Epithelial cell of esophagus (primary cell): ENCODE results near the gene RARG.
"Not testable (repeated sequence)": the region's sequence is repeated elsewhere in the genome, so short reads cannot be mapped to it uniquely, and the experiment has no call there.

Experiments used
- DNase-seq: peaks from one replicate; pipeline ENCODE4 v3.0.0; 2010; ENCODE audit warnings: low read depth
- H3K4me3 ChIP-seq: 2 replicates; pipeline ENCODE4 v1.5.1; 2011; ENCODE audit warnings: mild to moderate bottlenecking, low read length, control low read depth
- TF ChIP-seq, protein P1 (sequence below): IDR thresholded peaks from 2 replicates; pipeline ENCODE4 v1.5.1; 2011; ENCODE audit warnings: low read depth, mild to moderate bottlenecking, low read length, control low read depth, inconsistent platforms; ENCODE audit not compliant: insufficient read depth; ENCODE audit errors: missing control alignments

Gene RARG

DNA sequence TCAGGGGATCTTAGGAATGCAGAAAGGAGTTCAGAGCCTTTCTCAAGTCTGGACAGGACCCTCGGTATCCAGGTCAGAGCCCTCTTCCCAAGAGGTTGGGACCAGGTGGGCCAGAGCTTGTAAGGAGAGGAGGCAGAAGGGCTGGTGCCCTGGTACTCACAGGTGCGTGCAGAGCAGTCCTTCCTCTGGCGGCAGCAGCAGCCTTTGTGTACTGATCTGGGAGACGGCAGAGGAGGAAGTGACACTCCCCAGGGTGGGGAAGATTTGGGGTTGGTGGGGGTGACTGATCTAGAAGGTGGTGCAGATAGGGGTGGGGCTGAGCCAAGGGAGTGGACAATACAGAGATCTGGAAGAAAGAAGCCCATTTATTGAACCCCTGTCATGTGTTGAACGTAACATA lies 25.0 kb downstream of the RARG start, which contains the start of gene ITGB7:
ITGB7 (minus strand) TSS at position 210 of the 400 bp plus-strand sequence. CDS start 6,808 bp downstream, outside the sequence.
- peak; percentile 19 for DNase-seq
- no peak within 1 kb of the TSS for H3K4me3 ChIP-seq

DNA sequence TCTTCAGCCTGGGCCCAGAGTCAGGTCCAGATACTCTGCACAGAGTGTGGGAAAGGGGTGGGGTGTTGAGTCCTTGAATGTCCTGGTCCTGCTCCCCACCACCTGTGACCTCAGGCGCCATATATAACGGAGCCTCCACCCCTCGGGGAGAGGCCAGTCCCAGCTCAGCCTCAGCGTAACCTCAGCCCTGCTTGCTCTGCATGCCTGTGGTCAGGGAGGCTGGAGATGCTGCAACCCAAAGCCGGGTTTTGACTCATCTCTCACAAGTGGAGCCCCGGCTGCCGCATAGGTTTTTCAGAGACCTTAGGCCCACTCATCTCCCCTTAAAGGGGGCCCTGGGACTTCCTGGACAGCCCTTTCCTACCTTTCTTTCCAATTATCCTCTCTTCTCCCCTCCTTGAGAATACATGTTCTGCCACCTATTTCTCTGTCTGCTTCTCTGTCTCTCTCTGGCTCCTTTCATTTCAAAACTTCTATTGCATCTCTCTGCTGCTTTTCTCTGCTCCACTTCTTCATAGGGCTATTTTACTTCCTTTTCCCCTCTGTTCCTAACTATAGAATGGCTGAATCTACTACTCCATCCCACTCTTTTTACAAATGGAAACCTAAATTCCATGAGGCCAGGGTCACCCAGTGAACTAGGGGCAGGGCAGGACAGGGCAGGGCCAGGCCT lies 26.1 kb downstream of the RARG start:
- TF ChIP-seq, protein P1, sequence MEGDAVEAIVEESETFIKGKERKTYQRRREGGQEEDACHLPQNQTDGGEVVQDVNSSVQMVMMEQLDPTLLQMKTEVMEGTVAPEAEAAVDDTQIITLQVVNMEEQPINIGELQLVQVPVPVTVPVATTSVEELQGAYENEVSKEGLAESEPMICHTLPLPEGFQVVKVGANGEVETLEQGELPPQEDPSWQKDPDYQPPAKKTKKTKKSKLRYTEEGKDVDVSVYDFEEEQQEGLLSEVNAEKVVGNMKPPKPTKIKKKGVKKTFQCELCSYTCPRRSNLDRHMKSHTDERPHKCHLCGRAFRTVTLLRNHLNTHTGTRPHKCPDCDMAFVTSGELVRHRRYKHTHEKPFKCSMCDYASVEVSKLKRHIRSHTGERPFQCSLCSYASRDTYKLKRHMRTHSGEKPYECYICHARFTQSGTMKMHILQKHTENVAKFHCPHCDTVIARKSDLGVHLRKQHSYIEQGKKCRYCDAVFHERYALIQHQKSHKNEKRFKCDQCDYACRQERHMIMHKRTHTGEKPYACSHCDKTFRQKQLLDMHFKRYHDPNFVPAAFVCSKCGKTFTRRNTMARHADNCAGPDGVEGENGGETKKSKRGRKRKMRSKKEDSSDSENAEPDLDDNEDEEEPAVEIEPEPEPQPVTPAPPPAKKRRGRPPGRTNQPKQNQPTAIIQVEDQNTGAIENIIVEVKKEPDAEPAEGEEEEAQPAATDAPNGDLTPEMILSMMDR = no peak
- peak; percentile 70 for DNase-seq
- H3K4me3 ChIP-seq = no peak overlapping the region

More for the DNA sequence above, 25.0 kb downstream of the RARG start, which contains the start of gene ITGB7:
- TF ChIP-seq, protein P1 = no peak

DNA sequence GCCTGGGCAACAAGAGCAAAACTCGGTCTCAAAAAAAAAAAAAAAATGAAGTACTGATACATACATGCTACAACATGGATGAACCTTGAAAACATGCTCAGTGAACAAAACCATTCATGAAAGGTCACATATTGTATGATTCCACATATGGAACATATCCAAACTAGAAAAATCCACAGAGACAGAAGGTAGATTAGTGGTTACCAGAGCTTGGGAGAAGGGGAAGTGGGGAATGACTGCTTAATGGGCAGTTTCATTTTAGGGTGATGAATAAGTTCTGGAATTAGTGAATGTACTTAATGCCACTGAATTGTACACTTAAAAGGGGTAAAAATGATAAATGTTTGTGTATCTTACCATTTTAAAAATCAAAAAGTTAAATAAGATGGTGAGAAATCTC lies 27.7 kb downstream of the RARG start:
- H3K4me3 ChIP-seq = no peak overlapping the region
- DNase-seq = no peak
- TF ChIP-seq, protein P1 = no peak

DNA sequence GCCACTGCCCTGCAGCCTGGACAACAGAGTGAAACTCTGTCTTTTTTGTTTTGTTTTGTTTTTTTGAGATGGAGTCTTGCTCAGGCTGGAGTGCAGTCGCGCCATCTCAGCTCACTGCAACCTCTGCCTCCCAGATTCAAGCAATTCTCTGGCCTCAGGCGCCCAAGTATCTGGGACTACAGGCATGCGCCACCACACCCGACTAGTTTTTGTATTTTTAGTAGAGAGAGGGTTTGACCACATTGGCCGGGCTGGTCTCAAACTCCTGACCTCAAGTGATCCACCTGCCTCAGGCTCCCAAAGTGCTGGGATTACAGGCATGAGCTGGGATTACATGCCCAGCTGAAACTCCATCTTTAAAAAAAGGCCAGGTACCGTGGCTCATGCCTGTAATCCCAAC lies 29.7 kb downstream of the RARG start:
- H3K4me3 ChIP-seq, DNase-seq: not testable (repeated sequence)

DNA sequence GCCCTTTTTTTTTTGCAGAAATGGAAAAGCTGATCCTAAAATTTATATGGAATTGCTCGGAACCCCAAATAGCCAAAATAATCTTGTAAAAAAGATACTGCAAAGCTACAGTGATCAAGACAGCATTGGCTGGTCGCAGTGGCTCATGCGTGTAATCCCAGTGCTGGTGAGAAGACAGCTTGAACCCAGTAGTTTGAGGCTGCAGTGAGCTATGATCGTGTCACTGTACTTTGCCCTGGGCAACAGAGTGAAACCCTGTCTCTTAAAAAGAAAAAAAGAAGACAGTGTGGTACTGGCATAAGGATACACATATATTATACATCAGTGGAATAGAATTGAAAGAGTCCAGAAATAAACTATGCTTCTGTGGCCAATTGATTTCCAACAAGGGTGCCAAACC lies 30.4 kb downstream of the RARG start:
- DNase-seq = no peak
- H3K4me3 ChIP-seq = no peak overlapping the region
- TF ChIP-seq, protein P1 = no peak

DNA sequence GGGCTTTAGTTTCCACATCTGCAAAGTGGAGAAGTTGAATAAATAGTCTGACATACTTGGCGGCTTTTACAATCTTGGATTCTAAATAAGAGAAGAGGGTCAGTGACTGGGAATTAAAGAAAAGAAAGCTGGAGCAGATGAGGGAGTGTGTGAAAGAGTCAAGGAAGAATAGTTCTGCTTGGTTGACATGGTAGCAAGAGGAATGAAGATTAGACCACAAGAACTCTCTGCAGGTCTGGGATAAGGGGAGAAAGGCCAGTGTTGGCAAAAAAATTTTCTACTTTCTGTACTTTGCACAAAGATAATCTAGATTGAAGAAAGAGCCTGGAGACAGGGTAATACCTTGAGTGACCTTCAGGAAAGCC lies 30.9 kb downstream of the RARG start:
- H3K4me3 ChIP-seq = no peak overlapping the region
- DNase-seq = no peak
- TF ChIP-seq, protein P1 = no peak

DNA sequence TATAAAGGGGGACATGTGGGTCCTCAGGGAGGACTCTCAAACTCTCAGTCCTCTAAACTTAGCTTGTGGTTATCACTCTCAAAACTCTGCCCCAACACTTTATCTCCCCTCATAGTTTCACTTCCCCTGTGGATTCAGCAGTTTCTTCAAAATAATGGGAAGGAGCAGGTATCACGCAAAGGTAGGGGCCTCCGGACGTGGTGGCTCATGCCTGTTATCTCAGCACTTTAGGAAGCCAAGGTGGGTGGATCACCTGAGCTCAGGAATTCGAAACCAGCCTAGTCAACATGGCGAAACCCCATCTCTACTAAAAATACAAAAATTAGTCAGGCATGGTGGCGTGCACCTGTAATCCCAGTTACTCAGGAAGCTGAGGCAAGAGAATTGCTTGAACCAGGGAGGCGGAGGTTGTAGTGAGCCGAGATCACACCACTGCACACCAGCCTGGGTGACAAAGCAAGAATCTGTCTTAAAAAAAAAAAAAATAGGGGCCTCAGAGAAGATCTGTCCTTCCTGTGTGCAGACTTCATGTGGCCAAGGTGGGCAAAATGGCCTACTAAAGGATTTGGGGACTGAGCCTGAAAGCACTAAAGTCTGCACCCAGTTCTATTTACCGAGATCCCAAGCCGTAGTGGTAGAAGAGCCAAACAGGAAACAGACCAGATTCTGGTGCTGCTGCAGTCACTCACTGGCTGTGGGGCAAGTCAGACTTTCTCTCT lies 31.4 kb downstream of the RARG start:
- DNase-seq = peak; percentile 39
- TF ChIP-seq, protein P1 = no peak
- H3K4me3 ChIP-seq = no peak overlapping the region
